ENCODE measurements around the gene FEN1. TPM values are rescaled to one million over a fixed set of nuclear protein-coding genes. Genes with fewer than 3 reads are reported as not detected.
A peak's percentile ranks its signal among the peaks of the same experiment; 100 is the strongest.

The FEN1 gene
- total and polyA plus RNA-seq, 2 of the 13 experiments (the other 11 are each of a cell fraction or from before 2014, with no cell fraction given): 12.4 to 102 TPM

DNA sequence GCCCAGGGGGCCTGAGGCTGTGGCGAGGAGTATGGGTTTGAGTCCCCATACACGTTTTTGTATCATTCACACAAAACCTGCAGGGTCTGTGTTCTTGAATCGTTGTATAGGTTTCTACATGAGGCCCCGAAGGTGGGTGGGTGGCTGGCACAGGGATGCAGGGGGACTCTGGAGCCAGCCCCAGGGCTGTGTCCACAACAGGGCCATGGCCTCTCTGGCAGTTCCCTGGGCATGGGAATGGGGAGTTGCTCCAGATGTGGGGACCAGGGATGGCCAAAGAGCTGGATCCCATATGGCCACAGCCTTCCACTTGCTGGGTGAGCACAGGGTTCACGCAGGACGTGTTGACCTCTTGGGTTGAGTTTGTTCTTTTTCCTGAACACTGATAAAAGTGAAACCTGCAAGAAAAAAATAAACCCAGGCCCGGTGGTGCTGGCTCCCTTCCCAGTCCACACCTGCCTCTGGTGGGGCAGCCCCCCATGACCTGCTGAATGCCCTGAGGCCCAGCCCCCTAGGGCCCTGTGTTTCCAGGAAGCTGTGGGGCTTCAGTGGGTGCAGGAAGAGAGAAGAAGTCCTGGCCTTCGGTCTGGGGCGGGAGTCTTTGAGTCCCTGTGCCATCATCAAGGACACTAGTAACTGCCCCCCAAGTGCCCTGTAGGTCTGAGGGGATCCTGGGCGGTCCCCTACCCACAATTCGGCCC lies 24.2 kb upstream of the FEN1 start (continued):
- TF ChIP-seq, protein P1, sequence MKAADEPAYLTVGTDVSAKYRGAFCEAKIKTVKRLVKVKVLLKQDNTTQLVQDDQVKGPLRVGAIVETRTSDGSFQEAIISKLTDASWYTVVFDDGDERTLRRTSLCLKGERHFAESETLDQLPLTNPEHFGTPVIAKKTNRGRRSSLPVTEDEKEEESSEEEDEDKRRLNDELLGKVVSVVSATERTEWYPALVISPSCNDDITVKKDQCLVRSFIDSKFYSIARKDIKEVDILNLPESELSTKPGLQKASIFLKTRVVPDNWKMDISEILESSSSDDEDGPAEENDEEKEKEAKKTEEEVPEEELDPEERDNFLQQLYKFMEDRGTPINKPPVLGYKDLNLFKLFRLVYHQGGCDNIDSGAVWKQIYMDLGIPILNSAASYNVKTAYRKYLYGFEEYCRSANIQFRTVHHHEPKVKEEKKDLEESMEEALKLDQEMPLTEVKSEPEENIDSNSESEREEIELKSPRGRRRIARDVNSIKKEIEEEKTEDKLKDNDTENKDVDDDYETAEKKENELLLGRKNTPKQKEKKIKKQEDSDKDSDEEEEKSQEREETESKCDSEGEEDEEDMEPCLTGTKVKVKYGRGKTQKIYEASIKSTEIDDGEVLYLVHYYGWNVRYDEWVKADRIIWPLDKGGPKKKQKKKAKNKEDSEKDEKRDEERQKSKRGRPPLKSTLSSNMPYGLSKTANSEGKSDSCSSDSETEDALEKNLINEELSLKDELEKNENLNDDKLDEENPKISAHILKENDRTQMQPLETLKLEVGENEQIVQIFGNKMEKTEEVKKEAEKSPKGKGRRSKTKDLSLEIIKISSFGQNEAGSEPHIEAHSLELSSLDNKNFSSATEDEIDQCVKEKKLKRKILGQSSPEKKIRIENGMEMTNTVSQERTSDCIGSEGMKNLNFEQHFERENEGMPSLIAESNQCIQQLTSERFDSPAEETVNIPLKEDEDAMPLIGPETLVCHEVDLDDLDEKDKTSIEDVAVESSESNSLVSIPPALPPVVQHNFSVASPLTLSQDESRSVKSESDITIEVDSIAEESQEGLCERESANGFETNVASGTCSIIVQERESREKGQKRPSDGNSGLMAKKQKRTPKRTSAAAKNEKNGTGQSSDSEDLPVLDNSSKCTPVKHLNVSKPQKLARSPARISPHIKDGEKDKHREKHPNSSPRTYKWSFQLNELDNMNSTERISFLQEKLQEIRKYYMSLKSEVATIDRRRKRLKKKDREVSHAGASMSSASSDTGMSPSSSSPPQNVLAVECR (CRISPR knock-in tag; IDR thresholded peaks at IDR 0.05; ENCODE audit: borderline replicate concordance): no peak
- TF ChIP-seq ZNF878 (CRISPR knock-in tag; IDR thresholded peaks at IDR 0.05) (no peak), SATB2 (CRISPR knock-in tag; IDR thresholded peaks at IDR 0.05) (no peak), RARA (CRISPR knock-in tag; IDR thresholded peaks at IDR 0.05) (0 out of 2 replicates have a peak, but pooled peaks have one; percentile 44), TCF7 (IDR thresholded peaks at IDR 0.05; ENCODE audit: low read depth) (no peak; the same call in 1 of the 2 replicates), EEA1 (CRISPR knock-in tag; IDR thresholded peaks at IDR 0.05; ENCODE audit: borderline replicate concordance) (peak; percentile 25; the same call in 1 of the 2 replicates), BRD4 (CRISPR knock-in tag; IDR thresholded peaks at IDR 0.05) (peak; percentile 69; the same call in 1 of the 2 replicates), SETDB1 (CRISPR knock-in tag; IDR thresholded peaks at IDR 0.05; ENCODE audit: borderline replicate concordance) (no peak), ZNF841 (CRISPR knock-in tag; IDR thresholded peaks at IDR 0.05; ENCODE audit: borderline replicate concordance) (no peak), HMGA1 (CRISPR knock-in tag; conservative IDR thresholded peaks at IDR 0.05) (no peak), POLR2A (IDR thresholded peaks at IDR 0.05; ENCODE audit: insufficient read depth in 1 of 2, low read depth in 2 of 2, low read length in 2 of 2) (0 out of 4 replicates have a peak, but pooled peaks of 1 of the 2 experiments have one; percentile 6), ZNF780A (CRISPR knock-in tag; IDR thresholded peaks at IDR 0.05) (no peak)
- TF ChIP-seq, protein P2, sequence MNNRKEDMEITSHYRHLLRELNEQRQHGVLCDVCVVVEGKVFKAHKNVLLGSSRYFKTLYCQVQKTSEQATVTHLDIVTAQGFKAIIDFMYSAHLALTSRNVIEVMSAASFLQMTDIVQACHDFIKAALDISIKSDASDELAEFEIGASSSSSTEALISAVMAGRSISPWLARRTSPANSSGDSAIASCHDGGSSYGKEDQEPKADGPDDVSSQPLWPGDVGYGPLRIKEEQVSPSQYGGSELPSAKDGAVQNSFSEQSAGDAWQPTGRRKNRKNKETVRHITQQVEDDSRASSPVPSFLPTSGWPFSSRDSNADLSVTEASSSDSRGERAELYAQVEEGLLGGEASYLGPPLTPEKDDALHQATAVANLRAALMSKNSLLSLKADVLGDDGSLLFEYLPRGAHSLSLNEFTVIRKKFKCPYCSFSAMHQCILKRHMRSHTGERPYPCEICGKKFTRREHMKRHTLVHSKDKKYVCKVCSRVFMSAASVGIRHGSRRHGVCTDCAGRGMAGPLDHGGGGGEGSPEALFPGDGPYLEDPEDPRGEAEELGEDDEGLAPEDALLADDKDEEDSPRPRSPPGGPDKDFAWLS (CRISPR knock-in tag; IDR thresholded peaks at IDR 0.05; ENCODE audit: borderline replicate concordance): 0 out of 2 replicates have a peak, but pooled peaks have one; percentile 44
- TF ChIP-seq, protein P3, sequence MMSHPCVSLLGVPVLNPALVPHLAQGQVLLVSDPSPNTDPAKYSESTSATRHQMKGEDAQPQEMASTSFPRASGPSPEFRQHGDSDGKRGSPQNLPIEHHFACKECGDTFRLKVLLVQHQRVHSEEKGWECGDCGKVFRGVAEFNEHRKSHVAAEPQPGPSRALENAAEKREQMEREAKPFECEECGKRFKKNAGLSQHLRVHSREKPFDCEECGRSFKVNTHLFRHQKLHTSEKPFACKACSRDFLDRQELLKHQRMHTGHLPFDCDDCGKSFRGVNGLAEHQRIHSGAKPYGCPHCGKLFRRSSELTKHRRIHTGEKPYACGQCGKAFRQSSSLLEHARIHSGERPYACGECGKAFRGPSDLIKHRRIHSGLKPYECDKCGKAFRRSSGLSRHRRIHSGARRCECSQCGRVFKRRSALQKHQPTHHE (CRISPR knock-in tag; IDR thresholded peaks at IDR 0.05; ENCODE audit: borderline replicate concordance): no peak
- TF ChIP-seq, protein P4, sequence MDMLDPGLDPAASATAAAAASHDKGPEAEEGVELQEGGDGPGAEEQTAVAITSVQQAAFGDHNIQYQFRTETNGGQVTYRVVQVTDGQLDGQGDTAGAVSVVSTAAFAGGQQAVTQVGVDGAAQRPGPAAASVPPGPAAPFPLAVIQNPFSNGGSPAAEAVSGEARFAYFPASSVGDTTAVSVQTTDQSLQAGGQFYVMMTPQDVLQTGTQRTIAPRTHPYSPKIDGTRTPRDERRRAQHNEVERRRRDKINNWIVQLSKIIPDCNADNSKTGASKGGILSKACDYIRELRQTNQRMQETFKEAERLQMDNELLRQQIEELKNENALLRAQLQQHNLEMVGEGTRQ (IDR thresholded peaks at IDR 0.05; ENCODE audit: low read depth, low read length): no peak
- TF ChIP-seq, protein P4 (CRISPR knock-in tag; IDR thresholded peaks at IDR 0.05; ENCODE audit: borderline replicate concordance): no peak
- TF ChIP-seq, protein P5, sequence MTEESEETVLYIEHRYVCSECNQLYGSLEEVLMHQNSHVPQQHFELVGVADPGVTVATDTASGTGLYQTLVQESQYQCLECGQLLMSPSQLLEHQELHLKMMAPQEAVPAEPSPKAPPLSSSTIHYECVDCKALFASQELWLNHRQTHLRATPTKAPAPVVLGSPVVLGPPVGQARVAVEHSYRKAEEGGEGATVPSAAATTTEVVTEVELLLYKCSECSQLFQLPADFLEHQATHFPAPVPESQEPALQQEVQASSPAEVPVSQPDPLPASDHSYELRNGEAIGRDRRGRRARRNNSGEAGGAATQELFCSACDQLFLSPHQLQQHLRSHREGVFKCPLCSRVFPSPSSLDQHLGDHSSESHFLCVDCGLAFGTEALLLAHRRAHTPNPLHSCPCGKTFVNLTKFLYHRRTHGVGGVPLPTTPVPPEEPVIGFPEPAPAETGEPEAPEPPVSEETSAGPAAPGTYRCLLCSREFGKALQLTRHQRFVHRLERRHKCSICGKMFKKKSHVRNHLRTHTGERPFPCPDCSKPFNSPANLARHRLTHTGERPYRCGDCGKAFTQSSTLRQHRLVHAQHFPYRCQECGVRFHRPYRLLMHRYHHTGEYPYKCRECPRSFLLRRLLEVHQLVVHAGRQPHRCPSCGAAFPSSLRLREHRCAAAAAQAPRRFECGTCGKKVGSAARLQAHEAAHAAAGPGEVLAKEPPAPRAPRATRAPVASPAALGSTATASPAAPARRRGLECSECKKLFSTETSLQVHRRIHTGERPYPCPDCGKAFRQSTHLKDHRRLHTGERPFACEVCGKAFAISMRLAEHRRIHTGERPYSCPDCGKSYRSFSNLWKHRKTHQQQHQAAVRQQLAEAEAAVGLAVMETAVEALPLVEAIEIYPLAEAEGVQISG (CRISPR knock-in tag; IDR thresholded peaks at IDR 0.05): no peak; the same call in 1 of the 2 replicates
